IPS-NIHi7 (cell line): ENCODE results near the gene AGO3.

Source experiments
- DNase-seq: peaks from one replicate; pipeline ENCODE4 v3.0.0; 2012; ENCODE audit warnings: mixed read lengths; ENCODE audit errors: extremely low spot score

Gene AGO3

DNA sequence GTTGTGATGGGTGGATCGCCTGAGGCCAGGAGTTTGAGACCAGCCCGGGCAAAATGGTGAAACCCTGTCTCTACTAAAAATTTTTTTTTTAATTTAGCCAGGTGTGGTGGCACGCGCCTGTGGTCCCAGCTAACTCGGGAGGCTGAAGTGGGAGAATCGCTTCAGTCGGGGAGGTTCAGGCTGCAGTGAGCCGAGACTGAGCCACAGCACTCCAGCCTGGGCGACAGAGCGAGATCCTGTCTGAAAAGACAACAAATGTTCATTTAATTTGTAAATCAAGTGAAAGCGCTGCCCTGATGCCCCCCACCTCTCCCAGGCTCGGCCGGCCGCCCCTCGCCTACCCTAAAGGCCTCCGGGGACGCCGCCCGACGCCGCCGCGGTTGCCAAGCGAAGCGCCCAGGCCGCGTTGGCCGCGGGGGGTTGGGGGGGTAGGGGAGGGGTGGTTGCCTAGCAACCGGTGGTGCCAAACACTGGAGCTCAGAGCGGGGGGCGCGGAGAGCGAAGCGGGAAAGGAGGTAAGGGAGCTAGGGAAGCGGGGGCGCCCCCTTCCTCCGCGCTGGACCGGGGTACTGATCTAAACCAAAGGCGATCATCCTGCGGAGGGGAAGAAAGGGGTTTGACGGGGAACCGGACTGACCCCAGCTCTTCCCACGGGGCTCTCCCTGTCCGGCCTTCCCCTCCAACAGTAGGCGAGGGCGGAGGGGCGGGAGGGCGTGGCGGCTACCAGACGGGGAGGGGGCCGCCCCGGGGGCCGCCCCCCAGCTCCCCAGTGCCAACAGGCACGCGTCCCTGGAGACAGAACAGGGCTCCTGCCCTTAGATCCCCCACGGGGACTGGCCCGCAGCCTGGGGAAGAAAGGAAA, 153.0 kb downstream of the AGO3 start, which contains the start of gene TEKT2:
TSS of gene TEKT2 (plus strand) at position 460 of the 862 bp plus-strand sequence. CDS start 828 bp downstream, outside the sequence.
- DNase-seq = peak; percentile 91

DNA sequence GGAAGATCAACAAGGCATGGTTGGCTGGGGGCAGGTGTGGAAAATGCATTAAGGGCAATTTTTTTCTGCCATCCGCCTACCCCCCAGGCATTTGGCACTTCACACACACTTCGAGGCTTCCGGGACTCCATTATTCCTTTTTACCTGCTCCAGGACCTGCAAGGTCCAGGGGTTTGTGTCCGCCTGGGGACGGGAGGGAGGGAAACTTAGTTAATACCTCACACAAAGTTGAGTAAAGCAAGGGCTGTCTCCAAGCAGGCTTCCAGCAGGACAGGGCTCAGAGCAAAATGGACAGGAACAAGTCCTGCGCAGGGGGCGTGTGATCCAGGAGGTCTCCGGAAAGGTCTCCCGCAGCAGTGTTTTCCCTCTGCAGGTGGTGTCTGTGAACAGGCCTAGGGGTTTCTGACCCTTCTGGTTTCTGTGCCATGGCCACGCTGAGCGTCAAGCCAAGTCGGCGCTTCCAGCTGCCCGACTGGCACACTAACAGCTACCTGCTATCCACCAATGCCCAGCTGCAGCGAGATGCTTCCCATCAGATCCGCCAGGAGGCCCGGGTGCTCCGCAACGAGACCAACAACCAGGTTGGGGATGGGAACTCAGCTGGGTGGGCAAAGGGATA, 153.7 kb downstream of the AGO3 start:
- DNase-seq = no peak

DNA sequence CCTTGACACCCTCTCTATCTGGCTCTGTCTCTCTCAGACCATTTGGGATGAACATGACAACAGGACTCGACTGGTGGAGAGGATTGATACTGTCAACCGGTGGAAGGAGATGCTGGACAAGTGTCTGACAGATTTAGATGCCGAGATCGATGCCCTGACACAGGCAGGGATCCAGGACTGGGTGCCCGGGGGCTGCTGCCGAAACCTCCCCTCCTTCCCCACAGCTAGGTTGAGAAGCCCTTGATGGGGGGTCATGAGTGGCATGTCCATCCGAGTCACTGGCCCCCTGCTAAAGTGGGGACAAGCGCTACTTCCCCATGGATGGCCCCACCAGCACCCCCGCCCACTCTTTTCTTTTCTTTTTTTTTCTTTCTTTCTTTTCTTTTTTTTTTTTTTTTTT, 154.2 kb downstream of the AGO3 start:
- no peak for DNase-seq

DNA sequence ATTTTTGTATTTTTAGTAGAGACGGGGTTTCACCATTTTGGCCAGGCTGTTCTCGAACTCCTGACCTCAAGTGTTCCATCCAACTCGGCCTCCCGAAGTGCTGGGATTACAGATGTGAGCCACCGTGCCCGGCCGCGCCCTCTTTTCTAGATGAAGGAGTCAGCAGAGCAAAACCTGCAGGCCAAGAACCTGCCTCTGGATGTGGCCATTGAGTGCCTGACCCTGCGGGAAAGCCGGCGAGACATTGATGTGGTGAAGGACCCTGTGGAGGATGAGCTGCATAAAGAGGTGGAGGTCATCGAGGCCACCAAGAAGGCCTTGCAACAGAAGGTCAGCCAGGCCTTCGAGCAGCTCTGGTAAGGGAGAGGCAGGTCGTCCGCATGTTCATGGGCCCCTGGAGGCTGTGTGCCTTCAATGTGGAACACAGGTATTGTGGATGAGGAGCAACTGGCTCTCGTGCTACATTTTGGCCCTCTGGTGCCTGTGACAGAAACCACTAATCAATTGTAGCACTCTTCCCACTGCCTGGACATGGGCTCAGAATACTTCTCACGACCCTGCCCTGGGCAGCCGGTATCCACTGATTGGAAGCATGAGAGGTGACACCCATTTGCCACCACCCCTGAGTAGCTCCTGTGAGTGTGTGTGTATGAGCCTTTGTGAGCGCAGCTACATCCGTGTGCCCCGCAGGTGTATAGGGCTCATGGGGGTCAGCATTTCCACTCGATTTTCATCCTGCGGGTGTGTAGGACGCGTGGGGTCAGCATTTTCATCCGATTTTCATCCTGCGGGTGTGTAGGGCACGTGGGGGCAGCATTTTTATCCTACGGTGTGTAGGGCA, 155.0 kb downstream of the AGO3 start:
- no peak for DNase-seq

DNA sequence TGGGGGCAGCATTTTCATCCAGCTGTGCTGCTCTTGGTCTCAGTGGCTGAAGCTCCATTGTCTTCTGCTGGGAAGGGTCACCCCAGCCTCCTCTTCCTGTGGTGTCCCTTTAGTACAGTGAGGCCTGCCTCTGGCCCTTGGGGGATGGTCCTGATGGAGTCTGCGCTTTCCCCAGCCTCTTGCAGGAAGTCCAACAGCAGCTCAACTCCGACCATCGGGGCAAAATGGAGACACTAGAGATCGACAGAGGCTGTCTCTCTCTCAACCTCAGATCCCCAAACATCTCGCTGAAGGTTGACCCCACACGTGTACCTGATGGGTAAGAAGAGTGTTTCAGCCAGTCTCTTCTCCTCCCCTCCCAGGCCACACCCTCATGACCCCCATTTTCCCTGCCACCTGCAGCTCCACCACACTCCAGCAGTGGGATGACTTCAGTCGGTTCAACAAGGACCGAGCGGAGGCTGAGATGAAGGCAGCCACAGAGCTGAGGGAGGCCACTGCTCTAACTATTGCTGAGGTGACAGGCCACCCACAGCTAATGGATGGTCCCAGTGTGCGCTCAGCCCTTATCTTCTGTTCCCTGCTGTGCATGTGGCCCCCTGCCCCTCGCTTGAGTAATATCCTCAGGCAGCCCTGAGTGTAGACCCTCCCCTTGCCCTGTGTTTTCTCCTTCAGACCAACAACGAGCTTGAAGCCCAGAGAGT, 155.8 kb downstream of the AGO3 start:
- no peak for DNase-seq

DNA sequence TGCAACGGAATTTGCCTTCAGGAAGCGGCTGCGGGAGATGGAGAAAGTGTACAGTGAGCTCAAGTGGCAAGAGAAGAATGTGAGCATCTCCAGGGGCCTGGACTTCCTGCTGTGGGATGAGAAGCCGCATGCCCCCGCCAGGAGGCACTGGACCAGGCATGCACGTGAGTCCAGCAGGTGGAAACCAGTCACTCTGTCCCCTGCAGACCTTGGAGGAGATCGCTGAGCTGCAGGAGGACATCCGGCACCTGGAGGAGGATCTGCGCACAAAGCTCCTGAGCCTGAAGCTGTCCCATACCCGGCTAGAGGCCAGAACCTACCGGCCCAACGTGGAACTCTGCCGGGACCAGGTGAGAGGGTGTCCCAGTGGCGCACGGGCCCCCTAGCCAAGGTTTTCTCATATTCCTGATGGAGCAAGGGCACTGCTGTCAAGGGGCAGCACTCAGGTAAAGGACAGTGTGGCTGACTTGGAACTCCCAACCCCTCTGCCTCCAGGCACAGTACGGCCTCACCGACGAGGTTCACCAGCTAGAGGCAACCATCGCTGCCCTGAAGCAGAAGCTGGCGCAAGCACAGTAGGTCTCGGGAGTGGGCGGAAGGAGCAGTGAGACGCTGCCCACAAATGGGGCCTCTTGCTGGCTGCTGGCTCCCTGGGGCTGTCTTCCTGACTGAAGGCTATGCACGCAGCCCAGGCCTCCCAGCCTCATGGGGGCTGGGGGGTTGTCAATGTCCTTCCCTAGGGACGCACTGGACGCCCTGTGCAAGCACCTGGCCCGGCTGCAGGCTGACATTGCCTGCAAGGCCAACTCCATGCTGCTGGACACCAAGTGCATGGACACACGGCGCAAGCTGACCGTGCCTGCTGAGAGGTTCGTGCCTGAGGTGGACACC, 156.6 kb downstream of the AGO3 start:
- no peak for DNase-seq

DNA sequence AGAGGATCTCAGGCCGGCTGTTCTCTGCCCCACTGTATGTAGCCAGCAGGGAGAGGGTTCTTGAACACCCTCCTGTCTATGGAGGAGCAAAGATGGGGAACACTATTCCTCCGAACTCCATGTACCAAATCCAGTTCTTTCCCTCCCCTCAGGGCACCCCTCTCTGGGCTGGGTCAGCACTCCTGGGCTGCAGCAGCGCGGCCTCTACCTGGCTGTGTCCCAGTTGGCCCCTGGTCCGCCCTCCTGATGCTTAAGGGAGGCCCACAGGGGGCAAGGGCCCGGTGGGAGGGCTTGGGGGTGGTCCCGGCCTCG, 157.3 kb downstream of the AGO3 start:
- no peak for DNase-seq

DNA sequence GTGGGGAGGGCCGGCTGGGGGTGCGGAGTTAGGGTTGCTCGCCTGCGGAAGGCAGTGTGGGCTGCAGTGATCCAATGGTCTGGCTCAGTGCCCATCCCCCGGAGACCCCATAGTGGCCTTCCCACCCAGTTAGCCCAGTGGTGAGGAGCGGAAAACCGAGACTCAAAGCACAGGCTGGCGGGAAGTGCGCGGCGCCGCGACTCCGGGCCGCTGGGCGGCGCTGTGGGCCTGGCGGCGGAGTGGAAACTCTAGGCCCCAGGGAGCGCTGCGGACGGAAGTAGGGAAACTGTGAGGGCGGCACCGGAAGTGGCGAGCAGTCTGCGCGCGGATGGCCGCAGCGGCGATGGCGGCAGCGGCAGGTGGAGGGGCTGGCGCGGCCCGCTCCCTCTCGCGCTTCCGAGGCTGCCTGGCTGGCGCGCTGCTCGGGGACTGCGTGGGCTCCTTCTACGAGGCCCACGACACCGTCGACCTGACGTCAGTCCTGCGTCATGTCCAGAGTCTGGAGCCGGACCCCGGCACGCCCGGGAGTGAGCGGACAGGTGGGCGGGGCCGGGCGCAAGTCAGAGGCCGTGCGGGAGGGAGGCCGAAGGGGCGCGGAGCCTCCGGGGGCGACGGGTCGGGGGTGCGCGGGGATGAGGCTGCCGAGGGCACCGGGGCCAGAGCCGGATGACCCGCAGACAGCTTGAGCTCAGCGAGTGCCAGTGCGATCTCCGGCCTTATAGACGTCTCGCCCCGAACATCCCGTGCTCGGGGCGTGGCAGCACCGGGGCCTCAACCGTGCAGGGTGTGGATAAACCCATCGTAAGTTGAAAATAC, 157.9 kb downstream of the AGO3 start, which contains the start of gene ADPRS:
TSS of gene ADPRS (plus strand) at position 316 of the 816 bp plus-strand sequence. CDS start at position 329, 13 bp downstream.
- DNase-seq = peak; percentile 93

DNA sequence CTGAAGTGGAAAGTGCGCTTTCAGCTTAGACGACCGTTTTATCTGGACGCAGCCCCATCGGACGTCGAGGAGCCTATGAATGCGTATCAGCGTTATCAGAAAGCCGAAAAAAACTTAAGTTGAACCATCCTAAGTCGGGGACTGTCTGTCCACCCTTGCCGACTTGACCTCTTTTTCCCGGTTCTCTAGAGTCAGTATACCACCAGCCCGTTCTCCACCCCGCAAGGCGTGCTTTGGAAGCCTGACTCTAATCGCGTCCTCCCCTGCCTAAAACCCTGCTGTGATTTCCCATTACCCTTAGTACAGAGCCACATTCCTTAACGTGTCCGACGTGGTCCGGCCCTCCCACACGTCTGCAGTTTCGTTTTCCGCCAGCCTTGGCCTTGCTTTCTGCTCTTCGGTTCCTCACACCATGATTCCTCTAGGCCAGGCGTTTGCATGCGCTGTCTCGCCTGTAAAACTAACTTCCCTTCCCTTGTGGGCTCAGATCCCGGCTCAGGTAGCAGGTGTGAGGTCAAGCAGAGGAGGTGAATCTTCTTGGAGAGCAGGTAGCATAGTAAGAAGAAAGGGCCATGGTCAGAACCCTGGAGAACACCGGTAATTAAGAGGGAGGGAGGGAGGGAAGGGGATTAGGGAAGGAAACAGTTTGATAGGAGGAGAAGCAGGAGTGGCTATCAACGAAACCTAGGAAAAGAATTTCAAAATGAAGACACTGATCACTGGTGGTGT, 158.7 kb downstream of the AGO3 start:
- DNase-seq = no peak

DNA sequence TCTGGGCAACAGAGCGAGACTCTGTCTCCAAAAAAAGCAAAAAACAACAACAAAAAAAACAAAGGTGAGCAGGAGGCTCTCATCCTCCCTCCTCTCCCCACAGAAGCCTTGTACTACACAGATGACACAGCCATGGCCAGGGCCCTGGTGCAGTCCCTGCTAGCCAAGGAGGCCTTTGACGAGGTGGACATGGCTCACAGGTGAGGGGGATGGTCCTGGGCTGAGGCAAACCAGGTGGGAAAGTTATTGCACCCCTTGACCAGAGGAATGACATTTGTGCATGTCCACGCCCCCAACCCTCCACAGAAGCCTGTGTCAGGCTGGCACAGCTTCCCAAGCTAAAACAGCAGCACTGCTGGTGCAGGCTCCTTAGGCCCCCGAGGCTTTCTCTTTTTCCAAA, 160.2 kb downstream of the AGO3 start:
- no peak for DNase-seq

DNA sequence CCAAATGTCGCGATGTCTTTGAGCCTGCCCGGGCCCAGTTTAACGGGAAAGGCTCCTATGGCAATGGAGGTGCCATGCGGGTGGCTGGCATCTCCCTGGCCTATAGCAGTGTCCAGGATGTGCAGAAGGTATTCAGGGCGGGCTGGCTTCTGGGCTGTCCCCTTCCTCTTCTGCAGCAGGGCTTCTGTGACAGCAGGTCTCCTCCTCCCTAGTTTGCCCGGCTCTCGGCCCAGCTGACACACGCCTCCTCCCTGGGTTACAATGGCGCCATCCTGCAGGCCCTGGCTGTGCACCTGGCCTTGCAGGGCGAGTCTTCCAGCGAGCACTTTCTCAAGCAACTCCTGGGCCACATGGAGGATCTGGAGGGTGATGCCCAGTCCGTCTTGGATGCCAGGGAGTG, 160.8 kb downstream of the AGO3 start:
- no peak for DNase-seq

DNA sequence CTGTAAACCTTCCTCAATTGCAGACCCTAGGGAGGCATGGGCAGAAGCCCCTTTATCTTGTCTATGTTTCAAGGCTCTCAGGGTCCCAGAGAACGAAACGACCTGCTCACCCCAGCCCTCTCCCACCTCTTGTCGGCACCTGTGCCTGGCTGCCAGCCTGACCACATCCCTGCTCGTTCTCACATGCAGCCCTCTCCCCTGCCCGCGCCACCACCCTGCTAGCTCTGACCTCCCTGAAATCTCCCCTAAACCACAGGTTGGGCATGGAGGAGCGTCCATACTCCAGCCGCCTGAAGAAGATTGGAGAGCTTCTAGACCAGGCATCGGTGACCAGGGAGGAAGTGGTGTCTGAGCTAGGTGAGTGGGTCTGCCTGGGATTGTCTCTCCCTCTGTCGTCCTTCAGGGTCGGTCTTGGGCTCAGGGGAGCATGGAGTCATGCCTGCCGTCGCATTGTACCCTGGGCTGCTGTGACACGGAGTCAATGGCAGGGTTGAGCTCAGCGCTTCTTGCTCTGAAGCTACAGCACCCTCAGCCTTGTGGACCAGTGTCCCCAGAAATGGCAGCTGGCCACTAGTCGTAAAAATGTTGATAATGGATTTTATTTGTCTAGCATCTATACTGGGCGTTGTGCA, 161.4 kb downstream of the AGO3 start:
- no peak for DNase-seq

DNA sequence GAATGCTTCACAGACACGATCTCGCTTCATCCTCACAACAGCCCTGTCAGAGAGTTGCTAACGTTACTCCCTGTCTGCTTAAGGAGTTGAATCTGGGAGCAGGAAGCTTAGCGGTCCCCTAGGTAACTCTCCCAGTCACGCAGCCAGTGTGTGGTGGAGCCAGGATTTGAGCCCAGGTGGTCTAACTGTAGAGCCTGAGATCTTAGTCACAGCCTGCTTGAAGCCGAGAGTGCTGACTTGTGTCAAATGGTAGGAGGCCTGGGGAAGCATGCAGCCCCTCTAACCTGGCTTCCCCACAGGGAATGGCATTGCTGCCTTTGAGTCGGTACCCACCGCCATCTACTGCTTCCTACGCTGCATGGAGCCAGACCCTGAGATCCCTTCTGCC, 161.9 kb downstream of the AGO3 start:
- no peak for DNase-seq

DNA sequence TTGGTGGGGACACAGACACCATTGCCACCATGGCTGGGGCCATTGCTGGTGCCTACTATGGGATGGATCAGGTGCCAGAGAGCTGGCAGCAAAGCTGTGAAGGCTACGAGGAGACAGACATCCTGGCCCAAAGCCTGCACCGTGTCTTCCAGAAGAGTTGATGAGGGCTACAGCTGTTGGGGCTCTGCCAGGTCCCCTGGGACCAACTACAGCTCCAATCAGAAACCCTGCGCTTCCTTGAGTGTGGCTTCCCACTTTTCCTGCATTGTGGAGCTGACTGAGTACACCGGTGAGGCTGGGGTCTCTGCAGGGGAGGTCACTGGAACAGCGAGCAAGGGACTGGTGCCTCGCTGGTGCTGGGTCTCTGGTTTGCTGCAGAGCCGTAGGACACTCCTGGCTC, 162.3 kb downstream of the AGO3 start:
- no peak for DNase-seq

DNA sequence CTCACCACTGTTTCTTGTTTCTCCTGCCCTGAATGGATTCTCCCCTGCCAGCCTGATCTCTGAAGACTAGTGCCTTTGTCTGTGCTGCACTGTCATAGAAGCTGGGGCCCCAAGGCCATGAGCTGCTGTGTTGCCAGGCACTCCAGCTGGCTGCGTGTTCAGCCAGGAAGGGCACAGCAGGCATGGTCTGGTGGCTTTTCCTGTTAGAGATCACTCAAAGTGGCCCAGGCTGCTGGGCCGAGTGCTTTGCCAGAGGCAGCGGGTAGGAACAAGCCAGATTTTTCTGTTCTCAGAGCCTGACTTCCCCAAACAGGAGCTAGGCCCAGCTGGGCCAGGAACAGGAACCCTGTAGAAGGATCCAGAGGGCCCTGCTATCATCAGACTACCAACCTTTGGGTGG, 163.0 kb downstream of the AGO3 start:
- DNase-seq = no peak

DNA sequence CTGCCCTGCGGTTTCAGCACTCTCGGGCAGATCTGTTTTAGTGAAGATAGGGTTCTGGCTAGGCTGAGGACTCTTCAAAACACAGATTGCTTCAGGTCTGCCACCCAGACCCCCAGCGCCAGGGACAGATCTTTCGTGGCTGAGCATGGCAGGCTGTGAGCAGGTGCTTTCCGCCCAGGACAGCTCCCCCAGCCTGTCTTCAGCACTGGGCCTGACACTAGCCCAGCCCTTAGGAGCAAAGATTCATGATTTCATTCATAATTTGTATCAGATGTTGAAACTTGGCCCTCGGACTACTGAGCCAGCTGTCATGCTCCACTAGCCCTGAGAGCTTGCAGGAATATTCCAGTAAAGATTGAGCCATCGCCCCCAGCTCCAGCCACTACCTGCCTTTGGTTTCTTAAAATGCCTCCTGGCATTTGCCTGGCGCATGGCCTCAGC, 163.7 kb downstream of the AGO3 start:
- DNase-seq = no peak

DNA sequence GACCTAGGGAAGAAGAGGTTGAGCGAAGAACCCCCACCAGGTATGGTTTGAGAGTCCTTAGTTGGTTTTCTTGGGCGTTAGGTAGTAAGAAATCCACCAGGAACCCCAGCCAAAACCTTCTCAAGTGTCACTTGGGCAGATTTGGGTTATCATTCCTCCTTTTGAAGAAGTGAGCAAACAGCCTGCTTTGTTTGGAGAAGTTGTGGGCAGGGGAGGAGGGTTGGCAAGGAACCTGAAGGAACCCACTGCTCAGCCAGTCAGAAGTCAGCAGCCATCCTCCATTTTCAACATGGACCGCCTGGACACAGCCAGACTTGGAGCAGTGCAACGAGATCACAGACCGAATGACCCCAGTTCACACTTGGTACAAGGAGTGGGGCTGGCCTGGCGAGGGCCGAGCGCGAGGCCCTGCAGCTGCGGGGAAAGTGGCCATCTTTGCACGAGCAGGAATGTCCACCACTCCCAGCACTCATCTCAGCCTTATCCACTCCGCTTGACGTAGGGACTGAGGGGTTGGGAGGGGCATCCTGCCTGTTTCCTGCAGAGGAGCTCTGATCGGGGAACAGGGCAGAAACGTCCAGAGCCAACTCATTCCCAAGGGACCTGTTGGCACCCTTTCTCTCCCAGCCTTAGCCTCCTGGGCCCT, 165.0 kb downstream of the AGO3 start:
- DNase-seq = no peak
